VCaP (cell line): ENCODE results near the gene GPR108.

Experiments used
- H3K27ac ChIP-seq: fragments of 450-650 bp; 2 replicates; pipeline ENCODE4 v1.5.1; 2017
- TF ChIP-seq, protein P1 (sequence below): fragments of 450-650 bp; conservative IDR thresholded peaks from 2 replicates; pipeline ENCODE4 v1.5.1; 2017; ENCODE audit warnings: mild to moderate bottlenecking, moderate library complexity

Gene GPR108

DNA sequence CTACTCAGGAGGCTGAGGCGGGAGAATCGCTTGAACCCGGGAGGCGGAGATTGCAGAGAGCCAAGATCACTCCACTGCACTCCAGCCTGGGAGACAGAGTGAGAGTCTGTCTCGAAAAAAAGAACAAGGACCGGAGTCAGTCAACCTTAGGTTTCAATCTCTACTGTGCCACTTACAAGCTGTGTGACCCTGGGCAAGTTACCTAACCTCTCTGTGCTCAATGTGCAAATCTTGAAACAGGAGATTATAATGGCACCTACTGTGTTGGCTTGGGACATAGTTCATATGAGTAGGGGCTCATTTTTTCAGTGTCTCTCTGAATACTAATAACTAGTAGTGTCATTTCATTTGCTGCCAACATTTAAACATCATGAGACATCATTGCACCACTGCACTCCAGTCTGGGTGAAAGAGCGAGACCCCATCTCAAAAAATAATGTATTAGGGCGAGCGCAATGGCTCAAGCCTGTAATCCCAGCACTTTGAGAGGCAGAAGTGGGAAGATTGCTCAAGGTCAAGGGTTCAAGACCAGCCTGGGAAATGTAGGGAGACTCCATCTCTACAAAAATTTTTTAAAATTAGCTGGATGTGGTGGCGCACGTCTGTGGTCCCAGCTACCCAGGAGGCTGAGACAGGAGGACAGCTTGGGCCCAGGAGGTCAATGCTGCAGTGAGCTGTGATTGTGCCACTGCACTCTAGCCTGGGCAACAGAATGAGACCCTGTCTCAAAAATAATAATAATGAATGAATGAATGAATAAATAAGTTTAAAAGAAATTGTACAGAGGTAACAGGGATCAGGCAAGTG lies 22.4 kb downstream of the GPR108 start:
- TF ChIP-seq, protein P1, sequence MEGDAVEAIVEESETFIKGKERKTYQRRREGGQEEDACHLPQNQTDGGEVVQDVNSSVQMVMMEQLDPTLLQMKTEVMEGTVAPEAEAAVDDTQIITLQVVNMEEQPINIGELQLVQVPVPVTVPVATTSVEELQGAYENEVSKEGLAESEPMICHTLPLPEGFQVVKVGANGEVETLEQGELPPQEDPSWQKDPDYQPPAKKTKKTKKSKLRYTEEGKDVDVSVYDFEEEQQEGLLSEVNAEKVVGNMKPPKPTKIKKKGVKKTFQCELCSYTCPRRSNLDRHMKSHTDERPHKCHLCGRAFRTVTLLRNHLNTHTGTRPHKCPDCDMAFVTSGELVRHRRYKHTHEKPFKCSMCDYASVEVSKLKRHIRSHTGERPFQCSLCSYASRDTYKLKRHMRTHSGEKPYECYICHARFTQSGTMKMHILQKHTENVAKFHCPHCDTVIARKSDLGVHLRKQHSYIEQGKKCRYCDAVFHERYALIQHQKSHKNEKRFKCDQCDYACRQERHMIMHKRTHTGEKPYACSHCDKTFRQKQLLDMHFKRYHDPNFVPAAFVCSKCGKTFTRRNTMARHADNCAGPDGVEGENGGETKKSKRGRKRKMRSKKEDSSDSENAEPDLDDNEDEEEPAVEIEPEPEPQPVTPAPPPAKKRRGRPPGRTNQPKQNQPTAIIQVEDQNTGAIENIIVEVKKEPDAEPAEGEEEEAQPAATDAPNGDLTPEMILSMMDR: no peak
- no peak overlapping the region for H3K27ac ChIP-seq

DNA sequence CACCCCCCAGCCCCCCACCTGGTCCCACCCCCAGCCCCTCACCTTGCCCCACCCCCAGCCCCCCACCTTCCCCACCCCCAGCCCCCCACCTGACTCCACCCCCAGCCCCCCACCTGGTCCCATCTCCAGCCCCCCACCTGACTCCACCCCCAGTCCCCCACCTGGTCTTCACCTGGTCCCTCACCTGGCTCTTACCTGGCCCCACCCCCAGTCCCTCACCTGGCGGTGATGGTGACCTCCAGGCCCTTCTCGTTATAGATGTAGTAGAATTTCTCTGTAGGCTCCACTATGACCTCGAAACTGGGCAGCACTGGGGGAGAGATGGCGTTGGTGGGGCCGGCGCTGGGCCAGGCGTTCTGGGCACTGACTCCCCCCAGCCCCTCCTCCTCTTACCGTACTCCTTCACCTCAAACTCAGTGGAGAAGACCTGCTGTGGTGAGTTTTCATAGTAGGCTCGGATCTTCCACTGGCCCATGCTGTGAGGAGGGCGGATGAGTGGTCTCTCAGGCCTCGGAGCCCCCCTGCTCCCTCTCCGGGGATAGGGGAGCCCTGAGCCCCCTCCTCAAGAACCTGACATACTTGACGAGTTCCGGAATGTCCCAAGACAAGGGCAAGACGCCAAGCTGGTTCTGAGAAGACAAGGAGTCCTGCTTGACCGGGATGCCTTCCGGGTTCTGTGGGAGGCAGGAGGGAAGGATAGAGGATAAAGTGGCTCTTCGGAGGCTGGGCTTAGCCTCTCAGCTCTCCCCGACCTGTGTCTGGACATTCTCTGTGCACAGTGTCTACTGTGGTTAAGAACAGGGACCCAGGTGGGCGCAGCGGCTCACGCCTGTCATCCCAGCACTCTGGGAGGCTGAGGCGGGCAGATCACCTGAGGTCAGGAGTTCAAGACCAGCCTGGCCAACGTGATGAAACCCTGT lies 23.3 kb downstream of the GPR108 start:
- TF ChIP-seq, protein P1: no peak
- H3K27ac ChIP-seq: no peak overlapping the region

- TF ChIP-seq, protein P1: no peak
- no peak overlapping the region for H3K27ac ChIP-seq
Observed at GRCh38 chr19:6712692-6713670, 24.4 kb downstream of the GPR108 start.

DNA sequence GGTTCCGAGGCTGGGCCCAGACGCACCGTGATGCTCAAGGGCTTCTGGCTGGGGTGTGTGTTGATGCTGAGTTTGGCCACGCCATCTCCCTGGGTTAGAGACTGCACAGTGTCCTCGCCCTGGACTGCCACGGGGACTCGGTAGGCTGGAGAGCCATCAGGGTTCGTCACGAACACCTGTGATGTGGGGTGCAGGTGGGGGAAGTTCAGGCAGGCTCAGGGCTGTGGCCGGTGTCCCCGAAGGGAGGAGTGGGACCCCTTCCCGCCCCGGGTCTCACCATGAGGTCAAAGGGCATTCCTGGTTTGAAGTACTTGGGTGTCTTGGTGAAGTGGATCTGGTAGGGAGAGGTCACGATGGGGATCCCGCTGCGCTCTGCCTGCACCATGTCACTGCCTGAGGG lies 25.1 kb downstream of the GPR108 start:
- TF ChIP-seq, protein P1: no peak
- no peak overlapping the region for H3K27ac ChIP-seq

GRCh38 chr19:6711605-6712004 lies 25.8 kb downstream of the GPR108 start:
- TF ChIP-seq, protein P1: no peak
- H3K27ac ChIP-seq: no peak overlapping the region

- H3K27ac ChIP-seq: no peak overlapping the region
- TF ChIP-seq, protein P1: no peak
Observed at GRCh38 chr19:6711078-6711361, 26.4 kb downstream of the GPR108 start.
